ENCODE data around the gene RAB6D.
"Not testable (repeated sequence)": the region's sequence is repeated elsewhere in the genome, so short reads cannot be mapped to it uniquely, and the experiment has no call there.

The RAB6D gene

DNA sequence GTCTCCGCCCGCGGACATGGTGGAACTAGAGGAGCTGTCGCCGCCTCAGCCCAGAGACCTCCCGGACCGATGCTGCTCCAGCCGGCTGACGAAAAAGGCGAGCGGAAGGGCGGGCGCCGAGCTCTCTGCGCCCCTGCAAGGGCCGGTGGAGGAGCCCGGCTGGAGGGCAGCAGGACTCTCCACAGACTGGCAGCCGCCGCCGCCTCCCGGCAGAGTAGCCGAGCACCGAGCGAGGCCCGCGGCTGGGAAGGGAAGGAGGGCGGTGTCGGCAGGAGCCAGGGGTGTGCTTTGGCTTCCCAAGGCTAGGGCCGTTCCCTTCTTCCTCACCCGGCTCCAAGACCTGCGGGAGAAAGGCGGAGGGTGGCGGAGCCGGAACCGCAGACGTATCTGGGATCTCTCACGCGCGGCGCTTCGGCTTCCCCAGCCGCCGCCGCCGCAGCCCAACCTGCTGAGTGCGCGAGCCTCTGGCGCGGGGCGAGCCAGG lies at the start of gene RAB6D:
Gene RAB6D, minus strand, starts transcription at position 466 of the 484 bp plus-strand sequence. Its CDS starts 448 bp downstream, at position 18.
- DNase-seq (ENCODE audit: low spot score) = not testable (repeated sequence)

DNA sequence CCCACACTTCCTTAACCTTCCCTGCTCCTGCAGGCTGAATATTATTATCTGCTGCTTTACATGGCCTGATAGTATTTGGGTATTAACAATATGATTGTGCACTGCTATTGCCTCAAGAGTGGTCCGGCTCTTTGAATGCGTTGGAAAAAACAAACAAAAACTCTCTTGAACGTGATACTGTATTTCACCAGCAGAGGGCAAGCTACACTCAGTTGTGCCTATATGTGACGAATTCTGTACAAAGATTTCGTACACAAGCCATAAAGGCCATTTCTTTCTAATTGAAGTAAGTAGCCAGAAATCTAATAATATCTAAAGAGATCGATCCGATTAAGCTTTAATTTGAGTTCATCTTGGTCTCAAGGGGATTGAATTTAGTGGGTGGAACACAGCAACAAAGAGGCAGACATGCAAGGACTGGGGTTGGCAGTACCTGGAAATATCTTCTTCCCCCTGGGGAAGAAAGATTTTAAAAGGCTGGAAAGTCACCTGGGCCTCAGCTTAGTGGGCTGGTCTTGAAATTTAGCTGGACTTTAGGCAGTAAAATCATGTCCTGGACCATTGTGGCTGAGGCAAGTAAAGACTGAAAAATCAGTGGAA lies 49.3 kb upstream of the RAB6D start:
- DNase-seq (ENCODE audit: low spot score) = peak; percentile 41

DNA sequence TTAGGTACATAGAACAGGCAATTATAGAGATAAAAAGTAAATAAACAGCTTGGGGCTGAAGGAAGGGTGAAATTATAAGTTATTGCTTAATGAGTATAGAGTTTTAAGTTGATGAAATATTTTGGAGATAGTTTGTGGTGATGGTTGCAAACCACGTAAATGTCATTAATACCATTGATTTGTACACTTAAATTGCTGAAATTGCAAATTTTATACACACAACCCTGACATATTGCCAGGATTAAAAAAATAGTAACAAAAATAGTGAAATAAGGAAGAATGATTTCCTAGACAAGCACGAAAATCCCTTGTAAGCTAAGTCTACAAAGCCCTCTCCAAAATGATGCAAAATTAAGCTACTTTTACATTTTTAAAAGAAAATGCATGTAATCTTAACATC lies 46.2 kb upstream of the RAB6D start:
- no peak for DNase-seq (ENCODE audit: low spot score)

DNA sequence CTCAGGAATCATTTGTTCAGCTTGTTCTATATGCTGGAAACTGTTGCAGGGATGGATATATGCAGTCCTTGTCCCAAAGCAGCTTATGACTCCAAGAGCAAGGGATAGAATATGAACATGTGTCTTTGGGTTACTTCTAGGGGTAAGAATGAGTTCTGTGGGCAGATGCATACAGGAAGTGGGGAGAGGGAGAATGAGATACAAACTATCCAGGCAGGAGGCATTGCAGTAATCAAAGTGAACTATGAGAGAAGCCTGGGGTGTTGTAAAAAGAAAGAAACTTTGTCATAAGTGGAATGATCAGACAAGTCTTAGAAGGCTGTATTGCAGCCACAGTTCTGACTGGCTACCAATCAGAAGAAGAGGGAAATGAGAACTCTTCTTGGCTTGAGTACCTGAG lies 44.8 kb upstream of the RAB6D start:
- no peak for DNase-seq (ENCODE audit: low spot score)

DNA sequence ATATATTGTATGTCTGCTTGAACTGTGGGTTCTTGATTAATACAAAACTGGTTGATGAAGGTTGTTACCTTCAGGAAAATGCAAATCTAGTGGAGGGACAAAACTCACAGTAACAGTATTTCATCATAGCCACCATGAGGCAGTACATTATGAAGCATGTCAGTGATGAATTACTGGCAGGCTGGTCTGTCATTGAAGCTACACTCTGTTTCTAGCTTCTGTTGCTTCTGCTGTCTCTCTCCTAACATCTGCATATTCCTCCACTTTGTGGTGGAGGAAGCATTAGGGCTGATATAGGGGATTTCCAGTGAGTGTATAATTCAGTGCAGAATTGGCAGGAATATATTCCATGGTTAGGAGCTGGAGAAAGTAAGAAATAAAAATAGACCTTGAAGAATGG lies 44.2 kb upstream of the RAB6D start:
- DNase-seq (ENCODE audit: low spot score) = no peak

DNA sequence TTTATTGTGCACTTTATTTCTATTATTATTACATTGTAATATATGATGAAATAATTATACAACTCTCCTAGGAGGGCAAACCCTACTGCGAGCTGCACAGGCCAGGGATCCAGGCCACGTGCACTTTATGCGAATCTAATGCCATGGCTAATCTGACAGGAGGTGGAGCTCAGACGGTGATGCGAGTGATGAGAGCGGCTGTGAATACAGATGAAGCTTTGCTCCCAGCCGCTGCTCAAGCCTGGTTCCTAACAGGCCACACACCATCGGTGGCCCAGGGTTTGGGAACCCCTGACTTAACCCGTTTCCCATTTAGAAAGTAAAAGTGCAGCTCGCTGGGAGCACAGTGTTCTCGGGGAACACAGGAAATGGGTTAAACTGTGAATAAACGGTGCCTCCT lies 40.8 kb upstream of the RAB6D start:
- no peak for DNase-seq (ENCODE audit: low spot score)

DNA sequence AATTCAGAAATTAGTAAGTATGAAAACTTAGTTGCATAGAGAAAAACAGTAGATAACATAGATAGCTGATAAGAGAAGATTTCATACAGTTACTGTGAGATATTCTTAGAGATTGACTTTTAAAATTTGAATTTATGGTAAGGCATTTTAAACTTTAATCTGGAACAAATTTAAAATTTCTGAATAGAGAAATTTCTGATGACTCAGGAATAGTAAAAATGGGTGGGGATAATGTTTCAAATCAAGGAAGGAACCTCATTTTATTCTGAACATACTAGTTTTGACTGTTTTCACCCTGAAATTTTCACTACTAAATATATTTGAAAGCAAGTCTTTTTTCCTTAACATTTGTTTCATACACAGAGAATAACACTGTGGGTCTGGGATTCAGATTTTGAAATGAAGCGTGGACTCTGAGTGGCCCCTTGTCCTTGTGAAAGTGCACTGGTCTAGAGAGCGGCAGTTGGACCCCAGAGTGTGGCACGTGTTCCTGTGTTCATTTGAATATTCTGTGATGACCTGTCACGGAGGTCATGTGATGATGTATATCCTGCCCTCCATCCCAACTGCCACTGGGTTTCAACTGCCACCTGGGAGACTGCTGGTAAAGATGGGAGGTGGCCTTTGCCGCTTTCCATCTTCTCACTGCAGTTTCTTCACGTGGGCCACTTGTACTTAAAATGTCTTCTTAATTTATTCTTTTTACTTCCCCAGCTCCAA lies 38.5 kb upstream of the RAB6D start:
- DNase-seq (ENCODE audit: low spot score) = no peak

DNA sequence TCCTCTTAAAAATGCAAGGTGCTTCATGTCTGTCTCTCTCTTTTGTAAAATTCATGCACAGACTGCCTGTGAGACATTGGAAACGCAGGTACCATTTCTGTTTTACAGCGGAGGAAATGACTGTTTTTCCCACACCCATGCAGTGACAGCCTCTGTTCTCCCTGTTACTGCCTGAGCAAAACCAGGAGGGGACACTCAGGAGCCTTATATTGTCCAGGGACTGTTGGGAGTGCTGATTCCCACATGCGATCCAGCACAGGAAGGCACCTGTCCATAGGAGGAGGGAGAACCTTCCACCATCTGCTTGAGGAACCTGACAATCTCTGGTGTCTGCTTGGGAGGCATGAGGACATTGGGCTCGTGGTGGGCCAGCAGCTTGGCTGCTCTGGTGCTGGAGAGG lies 36.9 kb upstream of the RAB6D start:
- no peak for DNase-seq (ENCODE audit: low spot score)

DNA sequence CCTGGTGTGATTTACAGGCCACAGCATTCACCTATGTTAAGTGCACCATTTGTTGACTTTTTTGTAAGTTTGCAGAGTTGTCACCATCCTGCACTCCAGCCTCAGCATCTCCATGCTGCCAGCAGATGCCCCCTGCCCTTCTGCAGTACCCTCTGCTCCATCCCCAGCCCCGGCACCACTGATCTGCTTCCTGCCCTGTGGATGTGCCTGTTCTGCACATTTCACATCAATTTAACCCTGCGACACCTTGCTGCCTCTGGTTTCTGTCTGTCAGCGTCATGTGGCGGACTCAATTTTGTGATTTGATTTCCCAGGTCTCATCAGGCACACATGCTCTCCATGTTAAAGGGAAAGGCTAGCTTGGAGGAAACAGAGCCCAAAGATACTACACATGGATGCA lies 36.5 kb upstream of the RAB6D start:
- DNase-seq (ENCODE audit: low spot score) = not testable (repeated sequence)

DNA sequence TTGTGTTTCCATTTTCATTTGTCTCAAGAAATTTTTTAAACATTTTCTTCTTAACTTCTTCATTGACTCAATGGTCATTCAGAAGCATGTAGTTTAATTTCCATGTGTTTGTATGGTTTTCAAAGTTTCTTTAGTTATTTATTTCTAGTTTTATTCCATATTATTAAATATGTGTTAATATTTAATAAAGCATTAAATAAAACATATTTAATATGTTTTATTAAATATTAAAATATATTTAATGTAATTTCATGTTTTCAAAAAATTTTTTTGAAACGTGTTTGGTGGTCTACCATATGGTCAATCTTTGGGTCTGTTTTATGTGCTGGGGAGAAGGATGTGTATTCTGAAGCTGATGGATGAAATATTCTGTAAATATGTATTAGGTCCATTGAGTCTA lies 32.2 kb upstream of the RAB6D start:
- not testable (repeated sequence) for DNase-seq (ENCODE audit: low spot score)

DNA sequence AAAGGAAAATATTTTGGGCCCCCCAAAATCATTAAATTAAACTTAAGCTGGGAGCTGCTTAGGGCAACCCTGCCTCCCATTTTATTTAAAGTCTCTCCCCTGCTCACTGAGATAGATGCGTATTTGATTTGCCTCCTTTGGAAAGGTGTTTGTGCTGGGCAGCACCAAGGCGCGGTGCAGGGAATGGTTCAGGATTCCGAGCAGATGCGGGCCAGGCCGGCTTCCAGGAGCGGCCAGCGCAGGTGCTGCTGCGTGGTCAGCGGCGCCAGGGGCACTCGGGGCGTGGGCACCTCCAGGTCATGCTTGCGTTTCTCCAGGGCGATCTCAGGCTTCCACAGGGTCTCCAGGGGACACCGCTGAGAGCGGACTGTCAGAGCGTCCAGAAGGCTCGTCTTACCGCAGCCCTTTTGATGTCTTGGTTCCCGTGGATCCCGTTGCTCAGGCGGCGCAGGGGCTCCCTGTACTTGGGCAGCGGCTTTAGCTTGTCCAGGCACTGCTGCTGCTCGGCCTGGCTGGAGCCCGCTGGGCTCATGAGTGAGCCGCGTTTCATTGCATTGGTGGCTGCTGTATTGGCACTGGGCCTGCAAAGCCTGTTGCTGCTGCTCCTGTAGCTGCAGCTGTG lies 31.2 kb upstream of the RAB6D start:
- not testable (repeated sequence) for DNase-seq (ENCODE audit: low spot score)

DNA sequence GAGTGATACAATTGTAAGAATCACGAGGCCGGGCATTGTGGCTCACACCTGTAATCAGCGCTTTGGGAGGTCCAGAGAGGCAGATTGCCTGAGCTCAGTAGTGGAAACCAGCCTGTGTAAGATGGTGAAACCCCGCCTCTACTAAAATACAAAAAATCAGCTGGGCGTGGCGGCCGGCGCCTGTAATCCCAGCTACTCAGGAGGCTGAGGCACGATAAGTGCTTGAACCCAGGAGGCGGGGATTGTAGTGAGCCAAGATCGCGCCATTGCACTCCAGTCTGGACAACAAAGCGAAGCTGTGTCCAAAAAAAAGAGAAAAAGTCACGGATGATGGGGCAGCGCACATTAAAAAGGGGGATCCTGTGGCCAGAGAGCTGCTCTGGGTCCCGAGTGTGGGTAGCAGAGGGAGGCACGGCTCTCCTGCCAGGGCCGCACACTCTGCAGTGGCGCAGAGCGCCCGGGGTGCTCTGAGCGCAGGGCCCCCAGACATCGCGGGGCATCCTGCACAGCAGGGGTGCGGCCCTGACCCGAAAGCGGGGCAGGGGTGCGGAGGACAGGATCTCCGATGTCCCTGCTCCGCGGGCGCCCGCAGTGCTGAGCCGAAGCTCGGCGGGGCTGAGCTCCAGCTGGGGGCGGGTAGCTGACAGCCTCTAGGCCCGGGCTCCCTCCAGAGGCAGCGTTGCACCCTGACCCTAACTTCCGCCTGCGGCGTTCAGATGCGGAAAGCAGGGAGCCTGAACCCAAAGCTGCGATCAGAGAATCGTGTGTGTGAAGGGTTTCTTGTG lies 30.4 kb upstream of the RAB6D start:
- no peak for DNase-seq (ENCODE audit: low spot score)

DNA sequence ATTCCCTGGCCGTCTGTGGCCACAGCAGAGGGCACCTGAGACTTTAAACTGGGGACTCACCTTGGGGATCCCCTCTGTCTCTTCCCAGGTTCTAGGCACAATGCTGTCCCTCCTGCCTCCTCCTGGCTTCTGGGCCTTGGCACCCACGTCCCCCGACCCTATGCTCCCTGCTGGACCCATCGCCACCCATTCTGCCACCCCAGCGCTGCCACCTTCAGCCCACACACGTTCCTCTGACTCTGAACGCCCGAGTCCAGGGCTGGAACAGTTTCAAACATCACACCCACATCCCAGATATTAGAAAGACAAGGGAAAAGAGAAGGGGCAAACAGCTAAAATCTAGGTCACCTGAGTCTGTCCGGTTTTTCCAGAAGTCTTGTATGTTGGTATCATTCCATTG lies 28.0 kb upstream of the RAB6D start:
- not testable (repeated sequence) for DNase-seq (ENCODE audit: low spot score)

DNA sequence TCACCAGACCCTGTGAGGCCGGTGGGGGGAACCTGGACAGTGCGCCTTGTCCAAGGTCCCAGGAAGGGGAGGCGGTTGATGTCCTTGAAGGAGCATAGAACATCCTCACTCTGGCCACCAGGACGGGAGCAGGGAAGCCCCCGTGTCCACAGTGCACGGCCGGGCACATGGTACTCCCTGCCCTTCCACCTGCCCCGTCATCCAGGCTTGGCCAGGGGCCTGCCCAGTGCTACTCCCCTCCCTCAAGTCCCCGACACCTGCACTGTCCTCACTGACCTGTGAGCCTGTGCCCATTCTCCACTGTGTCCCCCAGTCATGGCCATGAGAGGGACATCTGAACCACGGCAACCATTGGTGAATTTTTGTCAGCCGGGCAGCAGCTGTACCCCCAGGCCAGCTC lies 27.5 kb upstream of the RAB6D start:
- not testable (repeated sequence) for DNase-seq (ENCODE audit: low spot score)

DNA sequence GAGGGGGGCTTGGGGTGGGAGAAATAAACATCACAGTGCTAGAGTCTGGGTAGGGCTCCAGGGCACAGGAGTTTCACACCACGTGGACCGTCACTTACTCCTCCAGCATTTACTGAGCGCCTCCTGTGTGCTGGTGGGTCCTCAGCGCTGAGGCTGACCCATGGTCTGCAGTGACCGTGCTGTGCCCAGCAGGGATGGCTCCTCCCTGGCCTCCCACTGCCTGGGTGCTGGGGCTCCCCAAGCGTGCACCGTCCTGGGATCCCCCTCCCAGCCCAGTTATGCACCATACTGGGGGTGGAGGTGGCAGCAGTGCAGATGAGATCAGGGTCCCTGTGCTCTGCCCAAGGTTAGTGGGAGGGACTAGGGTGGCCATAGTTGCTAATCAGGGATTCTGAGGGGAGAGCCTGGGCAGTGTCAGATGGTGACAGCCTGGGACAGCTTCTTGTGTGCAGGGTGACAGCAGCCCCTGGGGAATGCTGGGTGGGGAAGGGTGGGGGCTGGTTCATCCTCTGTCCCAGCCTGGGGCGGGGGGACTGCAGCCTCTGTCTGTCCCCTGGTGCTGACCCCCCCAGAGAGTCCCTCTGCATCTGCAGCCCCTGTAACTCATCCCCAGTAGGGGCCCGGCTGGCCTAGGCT lies 26.6 kb upstream of the RAB6D start:
- not testable (repeated sequence) for DNase-seq (ENCODE audit: low spot score)

DNA sequence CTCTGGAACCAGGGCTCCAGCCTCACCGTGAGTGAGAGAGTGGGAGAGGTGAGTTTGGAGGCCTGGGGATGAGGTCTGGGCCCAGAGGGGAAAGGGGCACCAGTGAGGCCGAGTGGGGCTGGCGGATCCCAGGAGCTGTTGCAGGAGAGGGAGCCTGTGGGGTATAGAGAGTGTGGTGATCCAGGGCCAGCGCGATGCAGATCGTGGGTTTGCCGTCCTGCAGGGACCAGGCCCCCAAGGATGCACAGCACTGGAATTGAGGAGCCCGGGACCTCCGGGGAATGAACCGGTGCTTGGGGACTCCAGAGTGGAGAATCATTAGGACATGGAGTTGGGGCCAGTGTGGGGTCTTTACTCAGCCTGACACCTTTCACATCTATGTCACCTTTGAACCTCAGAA lies 25.7 kb upstream of the RAB6D start:
- no peak for DNase-seq (ENCODE audit: low spot score)

DNA sequence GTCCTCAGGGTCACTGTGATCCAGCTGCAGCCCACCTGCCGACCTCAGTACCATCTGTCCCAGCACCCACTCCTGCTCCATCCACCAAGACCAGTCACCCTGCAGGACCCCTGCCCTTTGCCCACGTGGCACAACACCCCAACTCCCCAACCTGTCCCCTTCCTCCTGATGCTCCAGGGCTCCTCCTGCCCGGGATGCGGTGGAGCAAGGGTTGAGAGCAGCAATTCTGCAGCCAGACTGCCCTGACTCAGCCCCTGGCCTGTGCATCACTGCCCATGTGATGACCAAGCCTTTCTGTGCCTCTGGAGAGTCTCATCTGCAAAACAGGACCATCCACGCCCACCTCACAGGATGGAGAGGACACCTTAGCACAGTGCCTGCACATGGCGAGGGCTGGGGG lies 24.9 kb upstream of the RAB6D start:
- DNase-seq (ENCODE audit: low spot score) = not testable (repeated sequence)

DNA sequence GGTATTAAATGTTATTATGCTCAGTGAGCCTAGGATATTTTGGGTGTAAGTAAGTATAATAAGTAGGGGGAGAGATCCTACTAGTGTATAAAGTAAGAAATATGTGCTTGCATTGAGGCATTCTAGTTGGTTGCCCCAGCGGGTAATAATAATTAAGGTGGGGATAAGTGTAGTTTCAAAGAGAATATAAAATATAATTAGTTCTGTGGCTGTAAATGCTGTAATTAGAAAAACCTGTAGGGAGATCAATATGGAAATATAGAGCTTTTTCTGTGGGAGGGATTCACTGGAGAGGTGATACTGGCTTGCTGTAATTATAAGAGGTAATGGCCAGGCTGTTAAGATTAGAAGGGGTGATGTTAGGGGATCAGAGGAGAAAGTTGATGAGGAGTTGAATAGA lies 9.1 kb upstream of the RAB6D start:
- not testable (repeated sequence) for DNase-seq (ENCODE audit: low spot score)

DNA sequence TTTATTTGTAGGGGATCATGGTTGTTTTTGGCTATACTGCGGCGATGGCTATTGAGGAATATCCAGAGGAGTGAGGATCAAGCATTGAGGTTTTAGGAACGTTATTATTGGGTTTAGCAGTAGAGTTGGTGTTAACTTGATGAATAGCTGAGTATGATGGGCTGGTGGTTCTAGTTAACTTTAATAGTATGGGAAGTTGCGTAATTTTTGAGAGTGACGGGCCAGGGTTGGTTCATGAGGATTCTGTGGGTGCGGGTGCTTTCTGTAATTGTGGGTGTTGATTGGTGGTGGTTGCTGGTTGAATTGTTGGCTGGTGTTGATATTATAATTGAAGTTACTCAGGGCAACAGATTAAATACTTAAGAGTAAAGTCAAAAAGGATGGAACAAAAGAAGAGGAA lies 6.0 kb upstream of the RAB6D start:
- no peak for DNase-seq (ENCODE audit: low spot score)

DNA sequence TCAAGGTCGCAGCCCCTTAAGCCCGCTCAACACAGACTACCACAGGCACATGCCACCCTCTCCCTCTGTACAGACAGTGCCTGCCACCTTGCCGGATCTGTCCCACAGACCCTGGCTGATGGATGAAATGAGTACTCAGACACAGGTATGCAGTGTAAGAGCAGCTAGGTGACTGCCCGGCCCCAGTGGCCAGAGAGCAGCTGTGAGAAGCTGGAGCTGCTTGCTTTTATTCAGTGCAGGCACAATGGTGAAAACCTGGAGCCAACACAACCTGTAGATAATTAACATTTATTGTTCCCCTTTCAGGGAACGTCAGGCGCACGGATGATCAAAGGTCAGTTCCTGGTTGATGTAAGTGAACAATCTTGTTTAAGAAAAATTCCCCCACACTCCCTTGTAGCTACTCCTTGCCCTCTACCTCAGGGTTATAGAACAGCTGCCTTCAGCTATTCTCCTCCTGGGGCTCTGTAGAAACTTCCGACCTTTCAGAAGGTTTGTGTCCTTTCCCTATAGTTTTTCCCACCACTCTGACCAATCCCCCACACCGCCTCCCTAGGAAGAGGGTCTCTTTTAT lies 4.6 kb upstream of the RAB6D start:
- DNase-seq (ENCODE audit: low spot score) = not testable (repeated sequence)

DNA sequence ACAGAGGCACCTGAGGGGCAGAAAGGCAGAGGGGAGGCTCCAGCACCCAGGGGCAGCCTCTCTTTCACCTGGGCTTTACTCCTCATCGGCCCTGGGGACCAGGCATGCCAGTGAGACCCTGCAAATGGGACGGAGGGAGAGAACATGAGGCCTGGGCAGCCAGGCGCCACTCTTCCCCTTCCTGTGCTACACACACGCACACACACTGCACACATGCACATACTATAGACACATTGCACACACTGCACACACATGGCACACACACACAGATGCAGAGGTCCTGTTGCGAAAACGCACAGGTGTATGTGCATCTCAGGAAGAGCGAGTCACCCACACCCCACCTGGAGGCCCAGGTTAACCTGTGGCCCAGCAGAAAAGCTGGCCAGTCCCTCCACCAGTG lies 3.4 kb upstream of the RAB6D start:
- no peak for DNase-seq (ENCODE audit: low spot score)

DNA sequence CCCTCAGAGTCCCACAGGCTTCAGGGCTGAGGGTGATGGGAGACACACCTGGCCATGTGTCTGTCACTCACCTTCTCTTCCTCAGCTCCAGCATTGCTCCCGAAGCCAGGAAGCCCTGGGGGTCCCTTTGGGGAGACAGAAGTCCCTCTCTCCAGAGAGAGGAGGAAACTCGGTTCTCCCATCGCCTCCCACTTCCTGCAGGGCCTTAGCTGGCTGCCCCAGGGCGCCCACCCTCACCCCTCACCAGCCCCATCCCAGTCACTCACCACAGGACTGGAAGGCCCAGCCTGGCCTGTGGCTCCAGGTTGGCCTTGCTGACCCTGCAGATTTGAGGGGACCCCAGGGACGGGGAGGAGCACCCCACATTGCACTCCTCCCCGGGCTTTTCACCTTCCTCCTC lies 2.7 kb upstream of the RAB6D start:
- no peak for DNase-seq (ENCODE audit: low spot score)
